Gastroesophageal sphincter (tissue), 3 donors: ENCODE data around the gene CORO6.
A peak's percentile ranks its signal among the peaks of the same experiment; 100 is the strongest.

ENCODE experiments used
- CTCF ChIP-seq, 4 experiments: fragments of 200-600 bp in 2 of 4; fragments of 450-650 bp in 2 of 4; sonication (generic) in 1 of 4; IDR thresholded peaks; one replicate each; pipeline ENCODE4 v1.5.1; 2017 to 2019; ENCODE audit warnings: antibody characterized with exemption in 4 of 4, mild to moderate bottlenecking in 2 of 4, moderate library complexity in 2 of 4
- EP300 ChIP-seq: sonication (generic); formaldehyde crosslinking; IDR thresholded peaks from one replicate; pipeline ENCODE4 v1.6.1; 2017; ENCODE audit warnings: antibody characterized with exemption, mild to moderate bottlenecking
- POLR2A ChIP-seq, 2 donors: fragments of 450-650 bp; IDR thresholded peaks; one replicate each; pipeline ENCODE4 v1.6.1; 2017; ENCODE audit warnings: antibody characterized with exemption in 2 of 2, mild to moderate bottlenecking in 2 of 2, moderate library complexity in 1 of 2
- POLR2AphosphoS5 ChIP-seq: sonication (generic); formaldehyde crosslinking; IDR thresholded peaks from one replicate; pipeline ENCODE4 v1.6.1; 2017; ENCODE audit warnings: antibody characterized with exemption

GRCh38 chr17:29585080-29585751 lies 37.5 kb downstream of the CORO6 start:
- TF ChIP-seq CTCF (IDR thresholded peaks at IDR 0.05) = no peak
- TF ChIP-seq EP300 = no peak
- TF ChIP-seq POLR2AphosphoS5 = no peak
- TF ChIP-seq POLR2A (IDR thresholded peaks at IDR 0.05) = peak in 1 of 2 donors; percentile 35
